A549 (cell line): Measurements from ENCODE around the gene HEBP1. TPM values are rescaled to one million over a fixed set of nuclear protein-coding genes. Genes with fewer than 3 reads are reported as not detected.

Experiments
- ATAC-seq, 2 experiments: fragments of 200-7000 bp in 1 of 2; fragments of >200 bp in 1 of 2; cut with Nextera tagmentation in 1 of 2; cut with Tn5 transposase in 1 of 2; 3 replicates each; pipeline versions ENCODE4 v1.8.0 to v1.9.1; 2018 to 2020; ENCODE audit warnings: mild to moderate bottlenecking in 1 of 2, moderate library complexity in 1 of 2
- CTCF ChIA-PET: fragments of 300-600 bp; sonication (Branson Sonifier 250); formaldehyde crosslinking; extraction: SDS; loops from one replicate; lab custom pipeline; 2021; ENCODE audit warnings: antibody characterized with exemption, inconsistent platforms; lab: Yijun Ruan, JAX
- POLR2A ChIA-PET: fragments of 350-600 bp; formaldehyde crosslinking; extraction: SDS; loops from one replicate; lab custom pipeline; 2021; ENCODE audit warnings: antibody characterized with exemption, inconsistent platforms; lab: Yijun Ruan, JAX
- DNase-seq, 2 experiments: peaks; one replicate each; pipeline versions ENCODE4 v3.0.0 to v3.0.0-alpha.2; 2011 to 2016; ENCODE audit warnings: low read depth in 1 of 2, low spot score in 1 of 2
- FAIRE-seq: peaks from 2 replicates; lab custom pipeline; 2011; peaks lifted over from hg19 to GRCh38; lab: Jason Lieb, UNC
- H3K27ac ChIP-seq, 2 experiments: fragments of >200 bp; sonication (Bioruptor Twin); formaldehyde crosslinking; 3 replicates each; pipeline ENCODE4 v1.5.1; 2016 to 2017
- H3K4me1 ChIP-seq: fragments of >200 bp; sonication (Bioruptor Twin); formaldehyde crosslinking; 3 replicates; pipeline ENCODE4 v1.6.1; 2016
- H3K4me2 ChIP-seq: fragments of >200 bp; sonication (Bioruptor Twin); formaldehyde crosslinking; 3 replicates; pipeline ENCODE4 v1.6.1; 2016
- H3K4me3 ChIP-seq: fragments of >200 bp; sonication (Bioruptor Twin); formaldehyde crosslinking; 3 replicates; pipeline ENCODE4 v1.5.1; 2016
- H3K9me3 ChIP-seq: fragments of >200 bp; sonication (Bioruptor Twin); formaldehyde crosslinking; 3 replicates; pipeline ENCODE4 v1.6.1; 2016
- CEBPB ChIP-seq, 2 experiments: fragments of >200 bp in 1 of 2; sonication (Bioruptor Twin) in 1 of 2; formaldehyde crosslinking in 1 of 2; IDR thresholded peaks; 2 replicates each; pipeline ENCODE4 v1.6.1; 2012 to 2016
- CHD2 ChIP-seq: fragments of 150-350 bp; IDR thresholded peaks from 2 replicates; pipeline ENCODE4 v1.6.1; 2014; ENCODE audit warnings: low read length; ENCODE audit not compliant: partially characterized antibody
- EHF ChIP-seq: fragments of 250-450 bp; sonication (Bioruptor Pico); IDR thresholded peaks from 2 replicates; pipeline ENCODE4 v1.5.0; 2020; ENCODE audit warnings: mild to moderate bottlenecking
- EHMT2 ChIP-seq: fragments of 200-600 bp; sonication (generic); IDR thresholded peaks from 2 replicates; pipeline ENCODE4 v1.6.1; 2016; ENCODE audit warnings: antibody characterized with exemption, low read depth, mild to moderate bottlenecking, moderate library complexity
- ESRRA ChIP-seq: fragments of 150-350 bp; IDR thresholded peaks from 2 replicates; pipeline ENCODE4 v1.6.1; 2014; ENCODE audit warnings: mild to moderate bottlenecking, low read length, borderline replicate concordance
- FOSB ChIP-seq: fragments of 250-450 bp; sonication (Bioruptor Pico); IDR thresholded peaks from 2 replicates; pipeline ENCODE4 v1.5.0; 2020; ENCODE audit warnings: mild to moderate bottlenecking, moderate library complexity
- HOXB5 ChIP-seq: fragments of 250-450 bp; sonication (Bioruptor Pico); IDR thresholded peaks from 2 replicates; pipeline ENCODE4 v1.5.0; 2020; ENCODE audit warnings: mild to moderate bottlenecking, moderate library complexity
- JUN ChIP-seq, 2 experiments: fragments of >200 bp; sonication (Bioruptor Twin); formaldehyde crosslinking; IDR thresholded peaks; 2 replicates in 1 of 2; 3 replicates in 1 of 2; pipeline ENCODE4 v1.6.1; 2016 to 2017
- JUNB ChIP-seq: fragments of >200 bp; sonication (Bioruptor Twin); formaldehyde crosslinking; IDR thresholded peaks from 2 replicates; pipeline ENCODE4 v1.6.1; 2016
- KDM1A ChIP-seq: fragments of 200-600 bp; sonication (generic); IDR thresholded peaks from 2 replicates; pipeline ENCODE4 v1.6.1; 2016; ENCODE audit warnings: low read depth, mild to moderate bottlenecking
- KDM5A ChIP-seq: fragments of 200-600 bp; sonication (generic); IDR thresholded peaks from 2 replicates; pipeline ENCODE4 v1.6.1; 2016; ENCODE audit warnings: antibody characterized with exemption, mild to moderate bottlenecking
- MAFK ChIP-seq: fragments of 450-650 bp; IDR thresholded peaks from 2 replicates; pipeline ENCODE4 v1.6.1; 2014; ENCODE audit not compliant: partially characterized antibody
- MAZ ChIP-seq: fragments of 150-350 bp; IDR thresholded peaks from 2 replicates; pipeline ENCODE4 v1.6.1; 2014; ENCODE audit warnings: antibody characterized with exemption, low read depth, low read length, borderline replicate concordance
- MYC ChIP-seq: IDR thresholded peaks from 2 replicates; pipeline ENCODE4 v1.6.1; 2012; ENCODE audit warnings: mild to moderate bottlenecking, inconsistent platforms, low read length, improper control_type of control experiment, borderline replicate concordance
- NFE2L2 ChIP-seq: fragments of 150-350 bp; conservative IDR thresholded peaks from 2 replicates; pipeline ENCODE4 v1.6.1; 2014; ENCODE audit warnings: low read length
- NPAS2 ChIP-seq: fragments of 250-450 bp; sonication (Bioruptor Pico); IDR thresholded peaks from 2 replicates; pipeline ENCODE4 v1.8.0; 2022; ENCODE audit warnings: mild to moderate bottlenecking, moderate library complexity, borderline replicate concordance
- PHF8 ChIP-seq: fragments of 200-600 bp; sonication (generic); IDR thresholded peaks from 2 replicates; pipeline ENCODE4 v1.6.1; 2016; ENCODE audit warnings: low read depth, mild to moderate bottlenecking, antibody characterized with exemption, moderate library complexity, borderline replicate concordance
- POLR2A ChIP-seq: IDR thresholded peaks from 2 replicates; pipeline ENCODE4 v1.6.1; 2012; ENCODE audit warnings: mild to moderate bottlenecking, low read length
- RARB ChIP-seq: fragments of 250-450 bp; sonication (Bioruptor Pico); IDR thresholded peaks from 2 replicates; pipeline ENCODE4 v1.8.0; 2021; ENCODE audit warnings: mild to moderate bottlenecking, moderate library complexity
- SREBF2 ChIP-seq: fragments of 450-650 bp; IDR thresholded peaks from 2 replicates; pipeline ENCODE4 v1.6.1; 2014; ENCODE audit warnings: mild to moderate bottlenecking, moderate library complexity
- TFCP2L1 ChIP-seq: fragments of 250-450 bp; sonication (Bioruptor Pico); IDR thresholded peaks from 2 replicates; pipeline ENCODE4 v1.5.0; 2021; ENCODE audit warnings: mild to moderate bottlenecking
- TP53 ChIP-seq: fragments of 250-450 bp; sonication (Bioruptor Pico); IDR thresholded peaks from 2 replicates; pipeline ENCODE4 v1.5.0; 2021; ENCODE audit warnings: mild to moderate bottlenecking, moderate library complexity
- ZNF302 ChIP-seq: fragments of 250-450 bp; sonication (Bioruptor Pico); IDR thresholded peaks from 2 replicates; pipeline ENCODE4 v1.9.0; 2021; ENCODE audit warnings: inconsistent platforms, mild to moderate bottlenecking, moderate library complexity
- WGBS: methylation state at CpG from one replicate; pipeline ENCODE4 v1.1.6; 2017; ENCODE audit errors: missing lambda C conversion rate; 5-methylcytosine and 5-hydroxymethylcytosine counted together
- polyA plus RNA-seq, 4 experiments: library from polyadenylated mRNA; depleted of rRNA in 3 of 4; stranded (reverse); fragments of >200 nt; fragmentation: RNase III in 1 of 4; extraction: RNeasy Plus Mini Kit Qiagen cat#74134 plus additional on column Dnase treatment in 1 of 4; gene quantifications; 2 replicates in 3 of 4; 3 replicates in 1 of 4; pipeline ENCODE4 v1.2.3, GENCODE V29; 2011 to 2017
- TF ChIP-seq, protein P1 (sequence below): fragments of >200 bp; sonication (Bioruptor Twin); formaldehyde crosslinking; IDR thresholded peaks from 3 replicates; pipeline ENCODE4 v1.5.1; 2016
- TF ChIP-seq, protein P2 (sequence below): fragments of 450-650 bp; IDR thresholded peaks from 2 replicates; pipeline ENCODE4 v1.6.1; 2014; ENCODE audit warnings: antibody characterized with exemption
- TF ChIP-seq, protein P3 (sequence below): IDR thresholded peaks from 2 replicates; pipeline ENCODE4 v1.6.1; 2012; ENCODE audit warnings: low read depth, borderline replicate concordance
- TF ChIP-seq, protein P4 (sequence below): fragments of 250-450 bp; sonication (Bioruptor Pico); IDR thresholded peaks from 2 replicates; pipeline ENCODE4 v1.5.0; 2020; ENCODE audit warnings: low read depth, mild to moderate bottlenecking, moderate library complexity
- TF ChIP-seq, protein P5 (sequence below): IDR thresholded peaks from 2 replicates; pipeline ENCODE4 v1.6.1; 2012
- TF ChIP-seq, protein P6 (sequence below): fragments of 150-350 bp; IDR thresholded peaks from 2 replicates; pipeline ENCODE4 v1.6.1; 2014; ENCODE audit warnings: low read depth, mild to moderate bottlenecking, low read length
- TF ChIP-seq, protein P7 (sequence below): IDR thresholded peaks from 2 replicates; pipeline ENCODE4 v1.6.1; 2012

Gene HEBP1
- polyA plus RNA-seq, 2 of the 4 experiments (the other 2 are of a cell fraction): 24.8 to 48.9 TPM

DNA sequence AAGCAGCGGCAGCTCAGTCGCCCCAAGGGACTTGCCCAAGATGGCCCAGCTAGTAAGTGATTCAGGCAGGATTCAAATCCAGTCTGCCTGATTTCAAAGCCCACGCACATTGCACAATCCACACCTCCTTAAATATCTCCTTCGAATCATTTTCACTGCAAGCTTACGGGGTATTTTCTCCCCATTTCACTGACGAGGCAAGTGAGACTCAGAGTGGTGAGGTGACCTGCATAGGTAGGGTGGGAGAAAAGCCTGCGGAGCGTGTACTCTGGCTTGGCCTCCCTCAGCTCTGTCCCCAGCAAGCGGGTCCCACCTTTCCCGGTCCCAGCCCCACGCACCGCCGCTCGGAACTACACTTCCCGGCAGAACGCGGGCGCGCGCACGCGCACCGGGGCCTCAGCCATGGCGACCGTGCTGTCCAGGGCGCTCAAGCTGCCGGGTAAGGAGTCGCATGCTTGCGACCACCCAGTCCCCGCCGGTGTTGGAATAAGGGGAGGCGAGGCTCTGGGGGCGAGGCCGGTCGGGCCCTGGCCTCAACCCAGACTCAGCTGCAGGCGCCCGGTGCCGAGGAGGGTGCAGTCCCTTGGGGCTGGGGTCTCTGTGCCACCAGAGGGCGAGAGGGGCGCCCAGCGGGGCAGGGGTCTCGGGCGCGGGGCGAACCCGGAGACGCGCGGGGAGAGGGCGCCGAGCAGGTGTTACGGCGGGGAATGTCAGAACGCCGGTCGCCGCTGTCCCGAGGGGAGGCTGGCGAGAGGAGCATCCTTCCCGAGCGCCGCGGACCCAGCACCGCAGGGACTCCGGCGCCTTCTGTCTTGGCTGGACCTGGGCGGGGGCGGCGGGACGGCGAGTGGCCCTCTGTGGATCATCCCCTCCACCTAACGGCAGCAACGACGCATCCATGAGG, 44.2 kb upstream of the HEBP1 start, which contains the start of gene FAM234B (continued):
- TF ChIP-seq, protein P1, sequence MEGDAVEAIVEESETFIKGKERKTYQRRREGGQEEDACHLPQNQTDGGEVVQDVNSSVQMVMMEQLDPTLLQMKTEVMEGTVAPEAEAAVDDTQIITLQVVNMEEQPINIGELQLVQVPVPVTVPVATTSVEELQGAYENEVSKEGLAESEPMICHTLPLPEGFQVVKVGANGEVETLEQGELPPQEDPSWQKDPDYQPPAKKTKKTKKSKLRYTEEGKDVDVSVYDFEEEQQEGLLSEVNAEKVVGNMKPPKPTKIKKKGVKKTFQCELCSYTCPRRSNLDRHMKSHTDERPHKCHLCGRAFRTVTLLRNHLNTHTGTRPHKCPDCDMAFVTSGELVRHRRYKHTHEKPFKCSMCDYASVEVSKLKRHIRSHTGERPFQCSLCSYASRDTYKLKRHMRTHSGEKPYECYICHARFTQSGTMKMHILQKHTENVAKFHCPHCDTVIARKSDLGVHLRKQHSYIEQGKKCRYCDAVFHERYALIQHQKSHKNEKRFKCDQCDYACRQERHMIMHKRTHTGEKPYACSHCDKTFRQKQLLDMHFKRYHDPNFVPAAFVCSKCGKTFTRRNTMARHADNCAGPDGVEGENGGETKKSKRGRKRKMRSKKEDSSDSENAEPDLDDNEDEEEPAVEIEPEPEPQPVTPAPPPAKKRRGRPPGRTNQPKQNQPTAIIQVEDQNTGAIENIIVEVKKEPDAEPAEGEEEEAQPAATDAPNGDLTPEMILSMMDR: peak; percentile 28
- no peak for TF ChIP-seq HOXB5 (CRISPR knock-in tag)
- peak; percentile 68 to 84; a peak in 3 of 4 replicates for TF ChIP-seq CEBPB (IDR thresholded peaks at IDR 0.05)
- peak in 1 of 2 experiments; percentile 53; a peak in 1 of 5 replicates for TF ChIP-seq JUN (IDR thresholded peaks at IDR 0.05)
- TF ChIP-seq ZNF302 (CRISPR knock-in tag): no peak
- peak; percentile 86 for TF ChIP-seq POLR2A
- peak; percentile 59; the same call in 1 of the 2 replicates for TF ChIP-seq KDM5A
- TF ChIP-seq TFCP2L1 (CRISPR knock-in tag): no peak
- TF ChIP-seq JUNB: no peak
- TF ChIP-seq, protein P2, sequence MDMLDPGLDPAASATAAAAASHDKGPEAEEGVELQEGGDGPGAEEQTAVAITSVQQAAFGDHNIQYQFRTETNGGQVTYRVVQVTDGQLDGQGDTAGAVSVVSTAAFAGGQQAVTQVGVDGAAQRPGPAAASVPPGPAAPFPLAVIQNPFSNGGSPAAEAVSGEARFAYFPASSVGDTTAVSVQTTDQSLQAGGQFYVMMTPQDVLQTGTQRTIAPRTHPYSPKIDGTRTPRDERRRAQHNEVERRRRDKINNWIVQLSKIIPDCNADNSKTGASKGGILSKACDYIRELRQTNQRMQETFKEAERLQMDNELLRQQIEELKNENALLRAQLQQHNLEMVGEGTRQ: no peak
- TF ChIP-seq, protein P3, sequence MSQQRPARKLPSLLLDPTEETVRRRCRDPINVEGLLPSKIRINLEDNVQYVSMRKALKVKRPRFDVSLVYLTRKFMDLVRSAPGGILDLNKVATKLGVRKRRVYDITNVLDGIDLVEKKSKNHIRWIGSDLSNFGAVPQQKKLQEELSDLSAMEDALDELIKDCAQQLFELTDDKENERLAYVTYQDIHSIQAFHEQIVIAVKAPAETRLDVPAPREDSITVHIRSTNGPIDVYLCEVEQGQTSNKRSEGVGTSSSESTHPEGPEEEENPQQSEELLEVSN: no peak; the same call in 1 of the 2 replicates
- no peak for TF ChIP-seq EHF
- peak; percentile 46; the same call in 1 of the 2 replicates for TF ChIP-seq PHF8
- TF ChIP-seq, protein P4, sequence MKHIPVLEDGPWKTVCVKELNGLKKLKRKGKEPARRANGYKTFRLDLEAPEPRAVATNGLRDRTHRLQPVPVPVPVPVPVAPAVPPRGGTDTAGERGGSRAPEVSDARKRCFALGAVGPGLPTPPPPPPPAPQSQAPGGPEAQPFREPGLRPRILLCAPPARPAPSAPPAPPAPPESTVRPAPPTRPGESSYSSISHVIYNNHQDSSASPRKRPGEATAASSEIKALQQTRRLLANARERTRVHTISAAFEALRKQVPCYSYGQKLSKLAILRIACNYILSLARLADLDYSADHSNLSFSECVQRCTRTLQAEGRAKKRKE (CRISPR knock-in tag): no peak
- no peak for TF ChIP-seq MAZ
- TF ChIP-seq EHMT2: no peak
- TF ChIP-seq, protein P5, sequence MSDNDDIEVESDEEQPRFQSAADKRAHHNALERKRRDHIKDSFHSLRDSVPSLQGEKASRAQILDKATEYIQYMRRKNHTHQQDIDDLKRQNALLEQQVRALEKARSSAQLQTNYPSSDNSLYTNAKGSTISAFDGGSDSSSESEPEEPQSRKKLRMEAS: peak; percentile 43
- TF ChIP-seq CHD2: no peak
- TF ChIP-seq RARB (CRISPR knock-in tag): no peak
- TF ChIP-seq NPAS2 (CRISPR knock-in tag): no peak

DNA sequence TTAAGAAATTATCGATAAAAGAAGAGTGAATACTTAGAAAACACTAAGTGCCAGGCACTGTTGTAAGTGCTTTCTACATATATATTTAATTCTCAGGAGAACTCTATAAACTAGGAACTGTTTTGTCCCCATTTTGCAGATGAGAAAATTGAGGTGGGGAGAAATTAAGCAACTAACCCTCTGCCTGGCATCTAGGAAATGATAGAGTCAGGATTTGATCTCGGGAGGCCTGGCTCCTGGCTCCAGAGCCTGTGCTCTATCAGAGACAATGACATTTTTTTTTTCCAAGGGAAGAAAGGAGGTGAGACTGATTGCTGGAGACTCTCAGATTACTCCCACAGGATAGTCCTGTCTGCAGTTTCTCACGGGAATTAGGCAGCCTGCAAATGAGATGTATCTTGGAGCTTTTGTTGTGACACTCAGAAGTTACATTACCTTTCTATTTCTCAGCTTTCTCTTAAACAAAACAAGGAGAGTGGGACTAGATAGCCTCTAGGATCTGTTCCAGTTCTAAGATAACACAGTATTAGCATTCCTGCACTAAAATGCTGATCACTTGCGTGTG, 42.7 kb upstream of the HEBP1 start:
- no peak for FAIRE-seq
- no peak overlapping the region for H3K27ac ChIP-seq
- ATAC-seq: no peak
- 71% methylated on average over 4 of the region's 4 CpGs for WGBS
- no peak for DNase-seq
- CTCF ChIA-PET: interaction anchor here (1.4 to 3.7 kb wide), 3 partner anchors 18 to 169 kb away, joined by 3 to 23 read pairs (median 13); no protein-coding TSS in a partner anchor
- H3K4me2 ChIP-seq: no peak overlapping the region
- H3K4me3 ChIP-seq: no peak overlapping the region
- POLR2A ChIA-PET: no interaction called here
- peaks cover 8% of the 10 kb centered on the region; the same call in 1 of the 3 replicates for H3K4me1 ChIP-seq
- no peaks in the 10 kb centered on the region for H3K9me3 ChIP-seq
- TF ChIP-seq RARB (CRISPR knock-in tag) (no peak), CHD2 (no peak), FOSB (no peak), NFE2L2 (no peak), SREBF2 (no peak), NPAS2 (CRISPR knock-in tag) (no peak), TP53 (no peak), MYC (no peak), MAFK (no peak), ESRRA (no peak), EHMT2 (no peak), KDM1A (no peak)
- TF ChIP-seq, protein P6, sequence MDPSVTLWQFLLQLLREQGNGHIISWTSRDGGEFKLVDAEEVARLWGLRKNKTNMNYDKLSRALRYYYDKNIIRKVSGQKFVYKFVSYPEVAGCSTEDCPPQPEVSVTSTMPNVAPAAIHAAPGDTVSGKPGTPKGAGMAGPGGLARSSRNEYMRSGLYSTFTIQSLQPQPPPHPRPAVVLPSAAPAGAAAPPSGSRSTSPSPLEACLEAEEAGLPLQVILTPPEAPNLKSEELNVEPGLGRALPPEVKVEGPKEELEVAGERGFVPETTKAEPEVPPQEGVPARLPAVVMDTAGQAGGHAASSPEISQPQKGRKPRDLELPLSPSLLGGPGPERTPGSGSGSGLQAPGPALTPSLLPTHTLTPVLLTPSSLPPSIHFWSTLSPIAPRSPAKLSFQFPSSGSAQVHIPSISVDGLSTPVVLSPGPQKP: no peak
- TF ChIP-seq, protein P7, sequence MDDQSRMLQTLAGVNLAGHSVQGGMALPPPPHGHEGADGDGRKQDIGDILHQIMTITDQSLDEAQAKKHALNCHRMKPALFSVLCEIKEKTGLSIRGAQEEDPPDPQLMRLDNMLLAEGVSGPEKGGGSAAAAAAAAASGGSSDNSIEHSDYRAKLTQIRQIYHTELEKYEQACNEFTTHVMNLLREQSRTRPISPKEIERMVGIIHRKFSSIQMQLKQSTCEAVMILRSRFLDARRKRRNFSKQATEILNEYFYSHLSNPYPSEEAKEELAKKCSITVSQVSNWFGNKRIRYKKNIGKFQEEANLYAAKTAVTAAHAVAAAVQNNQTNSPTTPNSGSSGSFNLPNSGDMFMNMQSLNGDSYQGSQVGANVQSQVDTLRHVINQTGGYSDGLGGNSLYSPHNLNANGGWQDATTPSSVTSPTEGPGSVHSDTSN: no peak
